Measurements from ENCODE around the gene SCP2. TPM values are rescaled to one million over a fixed set of nuclear protein-coding genes. Genes with fewer than 3 reads are reported as not detected.
A peak's percentile ranks its signal among the peaks of the same experiment; 100 is the strongest.

SCP2 gene
- total RNA-seq, 1 experiment from 2014 or later, result 125 TPM

- DNase-seq (ENCODE audit: low read depth), result no peak
Measured at GRCh38 chr1:53080769-53081168, 153.7 kb downstream of the SCP2 start.

GRCh38 chr1:53081384-53082066 is 154.4 kb downstream of the SCP2 start:
- no peak for DNase-seq (ENCODE audit: low read depth)

GRCh38 chr1:53082826-53083455 is 155.9 kb downstream of the SCP2 start:
- DNase-seq (ENCODE audit: low read depth), result no peak

- DNase-seq (ENCODE audit: low read depth), result no peak
Measured at GRCh38 chr1:53083636-53084588, 156.8 kb downstream of the SCP2 start.

GRCh38 chr1:53084589-53084971 is 157.5 kb downstream of the SCP2 start:
- DNase-seq (ENCODE audit: low read depth), result no peak

- DNase-seq (ENCODE audit: low read depth), result no peak
Measured at GRCh38 chr1:53085405-53085804, 158.3 kb downstream of the SCP2 start.

GRCh38 chr1:53086491-53087070 is 159.5 kb downstream of the SCP2 start:
- no peak for DNase-seq (ENCODE audit: low read depth)

GRCh38 chr1:53087332-53088285 is 160.5 kb downstream of the SCP2 start:
- peak; percentile 34 for DNase-seq (ENCODE audit: low read depth)

GRCh38 chr1:53088616-53089300 is 161.7 kb downstream of the SCP2 start:
- no peak for DNase-seq (ENCODE audit: low read depth)

- DNase-seq (ENCODE audit: low read depth), result no peak
Measured at GRCh38 chr1:53089478-53090226, 162.6 kb downstream of the SCP2 start.

GRCh38 chr1:53090227-53091147 is 163.4 kb downstream of the SCP2 start:
- no peak for DNase-seq (ENCODE audit: low read depth)

- peak; percentile 12 for DNase-seq (ENCODE audit: low read depth)
Measured at GRCh38 chr1:53091841-53092645, 165.0 kb downstream of the SCP2 start.

GRCh38 chr1:53092659-53093450 is 165.8 kb downstream of the SCP2 start:
- no peak for DNase-seq (ENCODE audit: low read depth)

GRCh38 chr1:53093451-53093754 is 166.3 kb downstream of the SCP2 start:
- no peak for DNase-seq (ENCODE audit: low read depth)

- DNase-seq (ENCODE audit: low read depth), result no peak
Measured at GRCh38 chr1:53093778-53094532, 166.9 kb downstream of the SCP2 start.

- DNase-seq (ENCODE audit: low read depth), result no peak
Measured at GRCh38 chr1:53094533-53094919, 167.4 kb downstream of the SCP2 start.

Measured in LHCN-M2 (cell line).